ENCODE data around the gene CDK11B.
"Not testable (repeated sequence)": the region's sequence is repeated elsewhere in the genome, so short reads cannot be mapped to it uniquely, and the experiment has no call there.

DNA sequence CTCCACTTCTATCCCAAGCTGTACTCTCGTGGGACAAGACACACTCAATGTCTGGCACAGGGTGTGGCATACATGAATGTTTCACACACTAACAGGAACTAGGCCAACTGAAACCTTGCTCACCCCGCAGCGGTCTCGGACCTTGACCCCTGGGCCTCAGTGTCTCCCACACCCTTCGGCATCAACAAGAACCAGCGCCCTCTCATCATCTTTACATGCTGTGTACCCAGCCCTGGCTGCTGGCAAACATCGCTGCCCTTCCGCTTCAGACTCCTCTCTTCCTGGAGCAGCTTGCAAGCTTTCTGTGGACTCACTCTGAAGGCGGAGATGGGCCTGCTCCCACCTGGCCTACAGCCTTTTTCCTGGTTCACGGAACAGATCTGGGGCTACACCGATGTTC lies 10.5 kb downstream of the CDK11B start:
- TF ChIP-seq, protein P1, sequence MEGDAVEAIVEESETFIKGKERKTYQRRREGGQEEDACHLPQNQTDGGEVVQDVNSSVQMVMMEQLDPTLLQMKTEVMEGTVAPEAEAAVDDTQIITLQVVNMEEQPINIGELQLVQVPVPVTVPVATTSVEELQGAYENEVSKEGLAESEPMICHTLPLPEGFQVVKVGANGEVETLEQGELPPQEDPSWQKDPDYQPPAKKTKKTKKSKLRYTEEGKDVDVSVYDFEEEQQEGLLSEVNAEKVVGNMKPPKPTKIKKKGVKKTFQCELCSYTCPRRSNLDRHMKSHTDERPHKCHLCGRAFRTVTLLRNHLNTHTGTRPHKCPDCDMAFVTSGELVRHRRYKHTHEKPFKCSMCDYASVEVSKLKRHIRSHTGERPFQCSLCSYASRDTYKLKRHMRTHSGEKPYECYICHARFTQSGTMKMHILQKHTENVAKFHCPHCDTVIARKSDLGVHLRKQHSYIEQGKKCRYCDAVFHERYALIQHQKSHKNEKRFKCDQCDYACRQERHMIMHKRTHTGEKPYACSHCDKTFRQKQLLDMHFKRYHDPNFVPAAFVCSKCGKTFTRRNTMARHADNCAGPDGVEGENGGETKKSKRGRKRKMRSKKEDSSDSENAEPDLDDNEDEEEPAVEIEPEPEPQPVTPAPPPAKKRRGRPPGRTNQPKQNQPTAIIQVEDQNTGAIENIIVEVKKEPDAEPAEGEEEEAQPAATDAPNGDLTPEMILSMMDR (IDR thresholded peaks at IDR 0.05), result not testable (repeated sequence)
- TF ChIP-seq POLR2A (IDR thresholded peaks at IDR 0.05); POLR2AphosphoS5 (IDR thresholded peaks at IDR 0.05; ENCODE audit: insufficient read depth in 1 of 2, low read depth in 1 of 2): not testable (repeated sequence)

All from vagina (tissue), 2 donors.